Hepatocyte (in vitro differentiated cells): ENCODE results near the gene LFNG. TPM values are rescaled to one million over a fixed set of nuclear protein-coding genes. Genes with fewer than 3 reads are reported as not detected.
"Not testable (repeated sequence)": the region's sequence is repeated elsewhere in the genome, so short reads cannot be mapped to it uniquely, and the experiment has no call there.

Source experiments
- DNase-seq: peaks from one replicate; pipeline ENCODE4 v3.0.0-alpha.2; 2016; ENCODE audit warnings: low spot score
- H2AFZ ChIP-seq: fragments of 200-600 bp; sonication (generic); 2 replicates; pipeline ENCODE4 v1.6.0; 2016; ENCODE audit warnings: antibody characterized with exemption, mild to moderate bottlenecking
- H3K27ac ChIP-seq: fragments of 200-600 bp; sonication (generic); 2 replicates; pipeline ENCODE4 v1.5.1; 2016; ENCODE audit warnings: mild to moderate bottlenecking
- H3K27me3 ChIP-seq: fragments of 200-600 bp; sonication (generic); 2 replicates; pipeline ENCODE4 v1.6.1; 2016
- H3K36me3 ChIP-seq: fragments of 200-600 bp; sonication (generic); replicated peaks from 2 replicates; pipeline ENCODE4 v1.5.1; 2016; ENCODE audit warnings: low read depth; ENCODE audit not compliant: insufficient read depth
- H3K4me1 ChIP-seq: fragments of 200-600 bp; sonication (generic); 2 replicates; pipeline ENCODE4 v1.5.1; 2016; ENCODE audit warnings: mild to moderate bottlenecking, moderate library complexity; ENCODE audit not compliant: insufficient read depth
- H3K4me2 ChIP-seq: fragments of 200-600 bp; sonication (generic); 2 replicates; pipeline ENCODE4 v1.6.0; 2016
- H3K4me3 ChIP-seq: fragments of 200-600 bp; sonication (generic); 2 replicates; pipeline ENCODE4 v1.5.1; 2016; ENCODE audit warnings: mild to moderate bottlenecking
- H3K79me2 ChIP-seq: fragments of 200-600 bp; sonication (generic); 2 replicates; pipeline ENCODE4 v1.6.0; 2017; ENCODE audit warnings: mild to moderate bottlenecking
- H3K9me2 ChIP-seq: fragments of 200-600 bp; sonication (generic); replicated peaks from 2 replicates; pipeline ENCODE4 v1.6.0; 2017; ENCODE audit warnings: mild to moderate bottlenecking; ENCODE audit not compliant: insufficient read depth
- H3K9me3 ChIP-seq: fragments of 200-600 bp; sonication (generic); 2 replicates; pipeline ENCODE4 v1.5.1; 2016; ENCODE audit warnings: low read depth, mild to moderate bottlenecking
- H4K20me1 ChIP-seq: fragments of 200-600 bp; sonication (generic); 2 replicates; pipeline ENCODE4 v1.6.0; 2016; ENCODE audit warnings: mild to moderate bottlenecking; ENCODE audit not compliant: insufficient read depth, poor library complexity, severe bottlenecking
- EZH2 ChIP-seq: fragments of 200-600 bp; sonication (generic); IDR thresholded peaks from 2 replicates; pipeline ENCODE4 v1.6.1; 2016; ENCODE audit warnings: antibody characterized with exemption, mild to moderate bottlenecking, borderline replicate concordance
- EZH2phosphoT487 ChIP-seq: fragments of 200-600 bp; sonication (generic); IDR thresholded peaks from one replicate; pipeline ENCODE4 v1.6.1; 2018; ENCODE audit warnings: antibody characterized with exemption, mild to moderate bottlenecking, low read depth, moderate library complexity; ENCODE audit not compliant: unreplicated experiment, severe bottlenecking
- WGBS: methylation state at CpG from one replicate; pipeline ENCODE4 v1.1.6; 2016; ENCODE audit warnings: low lambda C conversion rate; ENCODE audit errors: missing lambda C conversion rate; 5-methylcytosine and 5-hydroxymethylcytosine counted together
- polyA plus RNA-seq: library from polyadenylated mRNA; unstranded; fragments of >200 nt; fragmentation: Nextera tagmentation; extraction: Ambion mirVana; gene quantifications from 2 replicates; pipeline ENCODE4 v1.2.1, GENCODE V29; 2016
- total RNA-seq: library from RNA; depleted of rRNA; stranded (reverse); fragments of >200 nt; gene quantifications from 2 replicates; pipeline ENCODE4 v1.2.3, GENCODE V29; 2014
- TF ChIP-seq, protein P1 (sequence below): fragments of 200-600 bp; sonication (generic); IDR thresholded peaks from 2 replicates; pipeline ENCODE4 v1.5.1; 2016; ENCODE audit warnings: antibody characterized with exemption, mild to moderate bottlenecking; ENCODE audit not compliant: poor library complexity

Gene LFNG
- total and polyA plus RNA-seq, 2 experiments from 2014 or later: 1.2 to 4.5 TPM

DNA sequence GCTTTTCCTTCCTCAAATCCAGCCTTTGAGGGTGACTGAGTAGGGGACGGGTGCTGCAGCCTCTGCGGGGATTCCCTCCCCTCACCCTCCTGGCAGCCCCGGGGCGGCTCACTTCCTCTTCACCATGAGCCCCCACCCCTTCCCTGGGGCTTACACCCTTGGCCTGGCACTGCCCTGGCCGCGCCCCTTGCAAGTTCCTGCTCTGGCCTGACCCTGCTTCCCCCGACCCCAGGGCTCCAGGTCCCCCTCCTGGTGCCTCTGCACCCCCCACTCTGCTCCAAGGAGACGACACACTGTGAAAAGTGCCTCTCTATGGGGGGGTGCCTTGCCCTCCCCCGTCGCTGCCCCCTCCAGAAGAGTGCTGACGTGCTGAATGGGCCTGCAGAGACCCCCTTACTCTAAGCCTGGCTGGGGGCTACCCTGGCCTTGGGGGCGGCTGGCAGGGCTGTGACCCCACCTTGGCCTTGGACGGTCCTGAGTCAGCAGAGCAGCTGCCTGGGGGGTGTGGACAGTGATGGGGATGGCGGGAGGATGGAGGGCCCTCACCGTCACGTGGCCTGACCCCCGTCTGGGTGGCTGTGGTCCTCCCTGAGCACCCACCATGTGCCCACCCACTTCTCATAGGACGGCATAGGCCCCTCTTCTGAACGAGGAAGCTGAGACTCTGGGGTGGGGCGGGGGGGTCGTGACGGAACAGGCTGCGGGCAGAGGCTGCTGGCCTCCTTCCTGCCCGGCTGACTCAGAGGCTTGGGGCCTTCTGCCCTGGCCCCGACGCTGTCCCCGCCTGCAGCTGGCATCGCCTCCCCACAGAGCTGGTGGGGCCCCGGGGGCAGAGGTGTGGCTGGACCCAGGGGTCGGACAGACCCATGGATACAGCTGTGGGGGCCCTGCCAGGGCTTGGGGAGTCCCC lies 9.8 kb downstream of the LFNG start:
- no peaks in the 10 kb centered on the region for H3K9me2 ChIP-seq
- H3K36me3 ChIP-seq: no peaks in the 10 kb centered on the region
- no peak overlapping the region for H3K4me2 ChIP-seq
- no peak for DNase-seq
- 85% methylated on average over 21 of the region's 30 CpGs for WGBS
- no peaks in the 10 kb centered on the region for H4K20me1 ChIP-seq
- H3K27me3 ChIP-seq: no peaks in the 10 kb centered on the region
- H3K4me3 ChIP-seq: no peak overlapping the region
- peak overlapping the region; percentile 55 for H3K27ac ChIP-seq
- H3K4me1 ChIP-seq: peaks cover 37% of the 10 kb centered on the region
- TF ChIP-seq, protein P1, sequence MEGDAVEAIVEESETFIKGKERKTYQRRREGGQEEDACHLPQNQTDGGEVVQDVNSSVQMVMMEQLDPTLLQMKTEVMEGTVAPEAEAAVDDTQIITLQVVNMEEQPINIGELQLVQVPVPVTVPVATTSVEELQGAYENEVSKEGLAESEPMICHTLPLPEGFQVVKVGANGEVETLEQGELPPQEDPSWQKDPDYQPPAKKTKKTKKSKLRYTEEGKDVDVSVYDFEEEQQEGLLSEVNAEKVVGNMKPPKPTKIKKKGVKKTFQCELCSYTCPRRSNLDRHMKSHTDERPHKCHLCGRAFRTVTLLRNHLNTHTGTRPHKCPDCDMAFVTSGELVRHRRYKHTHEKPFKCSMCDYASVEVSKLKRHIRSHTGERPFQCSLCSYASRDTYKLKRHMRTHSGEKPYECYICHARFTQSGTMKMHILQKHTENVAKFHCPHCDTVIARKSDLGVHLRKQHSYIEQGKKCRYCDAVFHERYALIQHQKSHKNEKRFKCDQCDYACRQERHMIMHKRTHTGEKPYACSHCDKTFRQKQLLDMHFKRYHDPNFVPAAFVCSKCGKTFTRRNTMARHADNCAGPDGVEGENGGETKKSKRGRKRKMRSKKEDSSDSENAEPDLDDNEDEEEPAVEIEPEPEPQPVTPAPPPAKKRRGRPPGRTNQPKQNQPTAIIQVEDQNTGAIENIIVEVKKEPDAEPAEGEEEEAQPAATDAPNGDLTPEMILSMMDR: no peak
- TF ChIP-seq EZH2: no peak
- no peak for TF ChIP-seq EZH2phosphoT487
- no peaks in the 10 kb centered on the region for H3K9me3 ChIP-seq
- H3K79me2 ChIP-seq: no peaks in the 10 kb centered on the region
- no peak overlapping the region for H2AFZ ChIP-seq

DNA sequence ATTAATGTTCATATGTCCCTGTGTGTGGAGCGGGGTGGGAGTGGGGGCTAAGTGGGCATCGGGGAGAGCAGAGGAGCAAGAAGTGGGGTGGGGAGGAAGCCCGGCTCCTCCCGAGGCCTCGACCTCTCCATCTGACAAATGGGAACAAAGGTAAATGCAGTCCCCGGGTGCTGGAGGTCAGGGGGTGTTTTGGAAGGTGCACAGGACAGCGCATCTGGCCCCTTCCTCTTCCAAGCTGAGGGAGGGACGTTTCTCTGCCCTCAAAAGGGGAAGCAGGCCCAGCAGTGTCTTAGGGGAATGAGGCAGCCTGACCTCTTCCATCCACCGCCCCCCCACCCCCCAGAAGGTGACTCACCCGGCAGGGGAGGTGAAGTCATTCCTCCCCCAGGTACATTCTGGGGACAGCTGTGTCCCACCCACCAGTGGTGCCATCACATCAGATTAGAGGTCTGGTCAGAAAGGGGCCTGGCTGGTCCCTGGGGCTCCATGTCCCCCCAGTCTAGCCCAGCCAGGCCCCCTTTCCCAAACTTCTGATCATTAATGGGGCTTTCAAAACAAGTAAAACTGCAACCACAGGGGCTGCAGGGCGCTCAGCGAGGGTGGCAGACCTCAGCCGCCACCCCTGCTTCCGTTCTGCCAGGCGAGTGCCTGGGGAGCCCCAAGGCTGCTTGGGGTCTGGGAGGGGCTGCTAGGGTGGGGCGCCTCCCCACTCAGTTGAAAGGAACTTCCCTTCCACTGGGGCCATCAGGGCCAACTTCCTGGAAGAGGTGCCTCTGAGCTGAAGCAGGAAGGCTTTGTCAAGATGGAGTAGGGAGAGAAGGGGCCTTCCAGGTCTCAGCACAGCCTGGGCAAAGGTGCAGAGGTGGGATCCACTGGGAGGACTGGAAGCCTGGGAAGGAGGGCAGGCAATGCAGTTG lies 10.8 kb downstream of the LFNG start:
- DNase-seq: no peak
- Histone ChIP-seq H3K4me2 (no peak overlapping the region), H3K36me3 (no peaks in the 10 kb centered on the region)

DNA sequence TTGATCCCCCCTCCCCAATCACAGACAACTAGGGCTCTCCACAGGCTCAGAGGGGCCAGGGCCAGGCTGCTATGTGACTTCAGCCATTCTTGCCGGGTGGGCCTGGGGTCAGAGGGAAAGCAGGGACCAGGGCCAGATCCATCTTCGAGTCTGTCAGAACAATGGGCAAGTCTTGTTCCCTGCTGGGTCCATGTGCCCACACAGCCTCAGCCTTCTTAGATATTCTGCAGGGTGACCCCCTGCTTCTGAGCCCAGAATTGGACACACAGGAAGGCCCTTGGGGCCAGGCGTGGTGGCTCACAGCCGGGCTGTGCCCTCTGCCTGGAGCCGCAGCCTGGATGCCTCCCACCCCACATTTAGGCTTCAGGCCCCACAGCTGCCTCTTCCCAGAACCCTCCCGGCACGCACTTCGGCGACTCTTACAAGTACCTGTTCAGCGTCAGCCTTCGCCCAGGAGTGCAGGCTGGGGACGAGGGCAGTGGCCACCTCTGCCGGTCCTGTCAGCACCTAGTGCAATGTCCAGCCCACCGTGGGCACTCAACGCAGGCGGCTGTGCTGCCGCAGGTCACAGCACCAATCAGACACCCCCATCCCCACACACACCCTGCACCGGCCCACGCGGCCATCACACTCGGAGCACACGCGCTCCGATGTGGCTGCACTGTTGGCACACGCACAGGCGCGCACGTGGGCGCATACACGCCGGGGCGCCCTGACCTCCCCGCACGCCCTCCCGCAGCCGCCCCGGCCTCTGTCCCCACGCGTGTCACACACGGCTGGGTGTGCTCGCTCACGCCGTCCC lies 11.6 kb downstream of the LFNG start:
- not testable (repeated sequence) for H3K9me3 ChIP-seq, H4K20me1 ChIP-seq, H3K4me3 ChIP-seq, H3K36me3 ChIP-seq, H2AFZ ChIP-seq, DNase-seq, H3K27me3 ChIP-seq, H3K4me2 ChIP-seq, H3K79me2 ChIP-seq, H3K9me2 ChIP-seq
- H3K27ac ChIP-seq: peak overlapping the region; percentile 55
- peaks cover 31% of the 10 kb centered on the region for H3K4me1 ChIP-seq
- WGBS: 85% methylated on average over 33 of the region's 43 CpGs

More for the DNA sequence above, 10.8 kb downstream of the LFNG start:
- Histone ChIP-seq H3K4me3 (no peak overlapping the region), H2AFZ (no peak overlapping the region), H3K9me2 (no peaks in the 10 kb centered on the region), H3K27me3 (no peaks in the 10 kb centered on the region), H4K20me1 (no peaks in the 10 kb centered on the region), H3K79me2 (no peaks in the 10 kb centered on the region), H3K27ac (peak overlapping the region; percentile 55), H3K4me1 (peaks cover 31% of the 10 kb centered on the region), H3K9me3 (no peaks in the 10 kb centered on the region)
- WGBS: 84% methylated on average over 16 of the region's 16 CpGs
- TF ChIP-seq EZH2 (no peak), EZH2phosphoT487 (no peak)
- TF ChIP-seq, protein P1: no peak

DNA sequence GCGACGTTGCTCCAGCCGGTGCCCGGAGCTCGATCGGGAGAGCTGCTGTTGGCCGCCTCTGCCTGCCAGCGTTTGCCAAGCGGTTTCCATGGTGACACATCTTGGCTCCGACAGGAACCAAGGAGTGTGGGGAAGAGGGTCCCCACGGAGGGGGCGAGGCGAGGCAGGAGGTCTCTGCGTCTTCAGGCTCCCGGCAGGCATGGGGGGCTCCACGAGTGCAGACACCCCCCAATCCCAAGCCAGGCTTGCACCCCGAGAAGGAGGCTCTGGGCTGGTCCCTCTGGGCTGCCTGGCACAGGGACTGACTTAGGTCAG lies 12.2 kb downstream of the LFNG start:
- H3K9me3 ChIP-seq, H4K20me1 ChIP-seq, H3K27me3 ChIP-seq, DNase-seq, H3K36me3 ChIP-seq, H2AFZ ChIP-seq, H3K9me2 ChIP-seq, H3K27ac ChIP-seq, H3K4me3 ChIP-seq, H3K79me2 ChIP-seq, H3K4me2 ChIP-seq: not testable (repeated sequence)
- WGBS: 75% methylated on average over 14 of the region's 17 CpGs
- peaks cover 31% of the 10 kb centered on the region for H3K4me1 ChIP-seq

DNA sequence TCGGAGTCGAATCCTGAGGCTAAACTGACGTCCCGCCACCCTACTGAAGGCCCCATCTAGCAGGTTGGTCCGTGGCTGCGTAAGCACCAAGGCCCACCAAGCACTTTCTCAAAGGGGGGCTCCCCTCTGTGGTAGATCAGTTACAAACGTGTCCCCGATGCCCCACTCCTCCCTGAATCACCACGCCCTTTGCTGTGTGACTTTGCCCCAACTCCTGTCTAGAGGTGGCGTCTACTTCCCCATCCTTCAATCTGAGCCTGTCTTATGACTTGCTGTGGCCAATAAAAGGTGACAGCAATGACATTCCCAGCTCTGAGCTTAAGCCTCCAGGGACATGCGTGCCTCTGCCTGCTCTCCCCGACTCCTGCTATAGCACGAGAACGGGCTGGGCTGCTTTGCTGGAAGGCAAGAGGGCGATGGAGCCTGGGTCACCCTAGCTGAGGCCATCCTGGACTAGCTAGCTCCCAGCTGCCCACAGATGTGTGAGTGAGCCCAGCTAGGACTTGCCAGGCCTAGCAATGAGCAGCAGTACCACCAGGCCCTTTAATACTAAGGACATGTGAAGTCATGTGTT lies 12.7 kb downstream of the LFNG start:
- H3K4me3 ChIP-seq, H3K27ac ChIP-seq, H3K9me2 ChIP-seq, H4K20me1 ChIP-seq, H3K9me3 ChIP-seq, H3K27me3 ChIP-seq, H3K4me2 ChIP-seq, DNase-seq, H3K79me2 ChIP-seq, H2AFZ ChIP-seq, H3K36me3 ChIP-seq: not testable (repeated sequence)
- WGBS: 89% methylated on average over 15 of the region's 15 CpGs
- H3K4me1 ChIP-seq: peaks cover 31% of the 10 kb centered on the region

DNA sequence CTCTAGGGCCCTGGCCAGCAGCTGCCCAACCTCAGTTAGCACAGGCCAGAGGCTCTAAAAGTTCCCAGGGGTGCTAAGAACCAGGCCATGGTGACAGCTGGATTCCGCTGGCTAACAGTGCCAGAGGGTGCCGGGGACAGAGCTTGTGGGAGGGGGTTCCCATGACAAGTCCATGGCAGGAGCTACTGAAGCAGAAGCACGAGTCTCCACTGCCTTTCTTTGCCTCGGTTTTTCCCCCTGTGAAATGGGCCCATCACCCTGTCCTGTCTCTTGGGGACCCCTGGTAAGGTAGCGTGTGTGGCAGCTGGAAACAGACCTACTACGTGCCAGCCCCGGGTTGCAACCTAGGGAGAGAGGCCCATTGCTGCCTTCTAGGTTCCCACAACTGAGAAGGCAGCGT lies 13.2 kb downstream of the LFNG start:
- not testable (repeated sequence) for H3K36me3 ChIP-seq, H2AFZ ChIP-seq, DNase-seq, H3K79me2 ChIP-seq, H3K9me3 ChIP-seq, H3K27me3 ChIP-seq, H3K4me2 ChIP-seq, H3K27ac ChIP-seq, H3K4me3 ChIP-seq, H4K20me1 ChIP-seq, H3K9me2 ChIP-seq
- peaks cover 31% of the 10 kb centered on the region for H3K4me1 ChIP-seq
- 90% methylated on average over 6 of the region's 8 CpGs for WGBS
